ENCODE measurements around the gene BRPF1.

The BRPF1 gene

GRCh38 chr3:9786209-9786739 is 54.7 kb downstream of the BRPF1 start:
- Histone ChIP-seq H3K36me3 (peaks cover 83% of the 10 kb centered on the region), H3K27ac (peak overlapping the region; percentile 47), H3K4me3 (ENCODE audit: low read depth in 1 of 2, low read length in 1 of 2) (no peak overlapping the region)

GRCh38 chr3:9786825-9787669 is 55.5 kb downstream of the BRPF1 start:
- Histone ChIP-seq H3K9me3 (no peaks in the 10 kb centered on the region), H3K27me3 (no peaks in the 10 kb centered on the region), H3K4me1 (ENCODE audit: control insufficient read depth in 1 of 2, insufficient read depth in 1 of 2, low read depth in 1 of 2, low read length in 1 of 2) (peaks cover 27 to 29% of the 10 kb centered on the region in 2 experiments), H3K36me3 (peaks cover 80% of the 10 kb centered on the region), H3K4me3 (ENCODE audit: low read depth in 1 of 2, low read length in 1 of 2) (no peak overlapping the region), H3K27ac (peak overlapping the region; percentile 47)
- peak; percentile 58 for TF ChIP-seq CTCF (IDR thresholded peaks at IDR 0.05)

More at GRCh38 chr3:9786209-9786739, 54.7 kb downstream of the BRPF1 start:
- peaks cover 28 to 29% of the 10 kb centered on the region in 2 experiments for H3K4me1 ChIP-seq (ENCODE audit: control insufficient read depth in 1 of 2, insufficient read depth in 1 of 2, low read depth in 1 of 2, low read length in 1 of 2)
- no peak for TF ChIP-seq CTCF (IDR thresholded peaks at IDR 0.05)
- H3K9me3 ChIP-seq = no peaks in the 10 kb centered on the region
- no peaks in the 10 kb centered on the region for H3K27me3 ChIP-seq

- peaks cover 79% of the 10 kb centered on the region for H3K36me3 ChIP-seq
- H3K4me3 ChIP-seq (ENCODE audit: low read depth in 1 of 2, low read length in 1 of 2) = no peak overlapping the region
- peak overlapping the region; percentile 47 for H3K27ac ChIP-seq
- no peaks in the 10 kb centered on the region for H3K9me3 ChIP-seq
- H3K4me1 ChIP-seq (ENCODE audit: control insufficient read depth in 1 of 2, insufficient read depth in 1 of 2, low read depth in 1 of 2, low read length in 1 of 2) = peaks cover 21 to 23% of the 10 kb centered on the region in 2 experiments
- no peaks in the 10 kb centered on the region for H3K27me3 ChIP-seq
- TF ChIP-seq CTCF (IDR thresholded peaks at IDR 0.05) = no peak
Measured at GRCh38 chr3:9787714-9788113, 56.2 kb downstream of the BRPF1 start.

- TF ChIP-seq CTCF (IDR thresholded peaks at IDR 0.05) = no peak
- Histone ChIP-seq H3K9me3 (no peaks in the 10 kb centered on the region), H3K27me3 (no peaks in the 10 kb centered on the region), H3K4me3 (ENCODE audit: low read depth in 1 of 2, low read length in 1 of 2) (peak overlapping the region in 1 of 2 experiments; percentile 88), H3K4me1 (ENCODE audit: control insufficient read depth in 1 of 2, insufficient read depth in 1 of 2, low read depth in 1 of 2, low read length in 1 of 2) (peaks cover 47 to 48% of the 10 kb centered on the region in 2 experiments), H3K27ac (peak overlapping the region; percentile 99), H3K36me3 (peaks cover 58% of the 10 kb centered on the region)
Measured at GRCh38 chr3:9791127-9791526, 59.6 kb downstream of the BRPF1 start.

- peak overlapping the region; percentile 99 for H3K27ac ChIP-seq
- H3K27me3 ChIP-seq = no peaks in the 10 kb centered on the region
- peaks cover 47 to 48% of the 10 kb centered on the region in 2 experiments for H3K4me1 ChIP-seq (ENCODE audit: control insufficient read depth in 1 of 2, insufficient read depth in 1 of 2, low read depth in 1 of 2, low read length in 1 of 2)
- H3K4me3 ChIP-seq (ENCODE audit: low read depth in 1 of 2, low read length in 1 of 2) = peak overlapping the region; percentile 87 to 88
- H3K9me3 ChIP-seq = no peaks in the 10 kb centered on the region
- TF ChIP-seq CTCF (IDR thresholded peaks at IDR 0.05) = no peak
- peaks cover 56% of the 10 kb centered on the region for H3K36me3 ChIP-seq
Measured at GRCh38 chr3:9791790-9792404, 60.4 kb downstream of the BRPF1 start.

Measured in neutrophil (primary cell).